GM19351 (cell line): ENCODE results near the gene AKR1B1.

Experiments used
- ATAC-seq: cut with Tn5 transposase; IDR thresholded peaks from one replicate; pipeline ENCODE4 v1.9.1; 2021; ENCODE audit warnings: mild to moderate bottlenecking, moderate library complexity; ENCODE audit not compliant: unreplicated experiment

Gene AKR1B1

GRCh38 chr7:134420424-134421125, 38.3 kb downstream of the AKR1B1 start:
- ATAC-seq: no peak

DNA sequence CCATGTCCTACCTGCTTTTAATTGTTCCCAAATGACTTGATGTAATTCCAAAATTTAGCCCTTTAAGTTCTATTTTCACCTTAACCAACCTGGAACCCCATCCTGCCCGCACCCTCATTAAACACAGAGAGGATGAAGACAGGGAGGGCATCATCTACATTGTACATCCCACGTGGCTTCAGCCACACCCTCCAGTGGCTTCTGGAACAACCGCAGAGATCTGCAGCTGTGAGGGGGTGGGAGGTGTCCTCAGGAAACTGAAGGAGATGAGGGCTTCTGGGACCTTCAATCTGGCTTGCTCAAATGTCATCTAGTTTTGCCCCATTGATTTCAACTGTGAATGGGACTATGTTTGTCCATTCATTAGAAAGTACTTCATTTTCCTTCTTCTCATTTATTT, 39.0 kb downstream of the AKR1B1 start:
- no peak for ATAC-seq

DNA sequence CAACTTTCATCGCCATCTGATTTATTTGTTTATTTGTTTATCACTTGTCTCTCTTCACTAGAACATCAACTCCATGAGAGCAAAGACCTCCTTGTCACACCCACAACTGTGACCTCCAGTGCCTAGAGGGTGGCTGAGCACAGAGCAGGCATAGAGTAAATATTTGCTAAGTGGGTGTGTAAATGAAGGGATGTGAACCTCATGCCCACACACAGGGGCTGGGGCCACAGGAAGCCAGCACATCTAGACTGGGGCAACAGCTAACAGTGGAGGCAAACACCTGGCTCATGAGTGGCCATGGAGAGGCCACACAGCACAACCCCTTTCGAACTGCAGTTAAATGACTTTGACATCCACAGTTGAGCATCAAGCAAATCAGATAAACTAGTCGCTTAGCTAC, 39.8 kb downstream of the AKR1B1 start:
- ATAC-seq: no peak

- no peak for ATAC-seq
These were observed 43.2 kb downstream of the AKR1B1 start for GRCh38 chr7:134415700-134416099.

- ATAC-seq: no peak
These were observed 44.8 kb downstream of the AKR1B1 start for GRCh38 chr7:134414109-134414508.

- ATAC-seq: no peak
These were observed 51.6 kb downstream of the AKR1B1 start for GRCh38 chr7:134407311-134407710.

DNA sequence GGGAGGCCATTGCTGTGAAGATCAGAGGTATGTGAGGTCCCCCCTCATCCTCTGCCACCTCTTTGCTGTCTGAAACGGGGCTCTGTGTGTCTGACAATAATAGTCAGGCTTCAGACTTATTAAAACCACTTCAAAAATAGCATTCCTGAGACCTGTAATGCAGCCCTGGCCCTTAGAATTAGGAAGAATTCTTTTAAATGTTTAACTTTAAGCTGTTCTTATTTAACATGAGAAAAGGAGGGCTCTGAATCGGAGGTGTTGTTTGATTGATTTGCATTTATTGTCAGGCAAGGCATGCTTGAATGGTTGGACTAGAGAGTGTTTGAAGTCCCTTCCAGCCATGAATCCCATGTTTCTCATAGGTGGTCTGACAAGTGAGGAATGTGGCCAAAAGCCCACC, 52.5 kb downstream of the AKR1B1 start:
- ATAC-seq: no peak

DNA sequence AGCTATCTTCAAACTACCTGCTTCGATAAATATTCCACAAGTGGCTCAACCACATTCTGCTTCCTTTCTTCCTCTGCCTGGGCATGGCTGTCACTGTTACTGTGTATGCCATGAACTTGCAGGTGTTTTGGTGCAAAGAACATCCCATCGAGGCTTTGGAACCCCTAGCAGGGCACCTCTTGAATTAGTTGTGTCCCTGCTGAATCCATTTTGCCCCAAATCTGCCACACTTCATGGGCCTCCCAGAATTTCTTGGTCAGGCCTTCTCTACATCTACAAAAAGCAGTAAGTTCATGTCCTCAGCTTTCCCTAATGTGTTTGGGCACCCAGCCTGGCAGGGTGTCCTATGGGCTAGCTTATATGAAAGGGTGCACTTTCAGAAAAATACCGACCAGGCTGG, 53.6 kb downstream of the AKR1B1 start:
- ATAC-seq: no peak

GRCh38 chr7:134403062-134403461, 55.8 kb downstream of the AKR1B1 start:
- no peak for ATAC-seq

DNA sequence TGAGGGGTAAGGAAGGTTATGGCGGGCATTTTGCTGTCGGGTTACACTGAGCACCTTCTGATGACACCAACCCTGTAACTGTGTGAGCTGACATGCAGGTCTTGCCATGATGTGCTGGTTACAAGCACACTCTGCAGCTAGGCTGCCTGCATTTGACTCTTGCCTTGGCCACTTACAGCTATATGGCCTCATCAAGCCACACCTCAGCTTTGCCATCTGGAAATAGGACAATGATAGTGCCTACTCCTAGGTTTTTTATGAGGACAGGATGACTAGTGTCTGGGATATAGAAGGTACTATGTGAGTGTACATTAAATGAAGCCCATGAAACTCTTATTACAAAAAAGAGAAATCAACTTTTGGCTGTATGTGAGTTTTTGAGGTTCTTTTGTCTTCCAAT, 58.0 kb downstream of the AKR1B1 start:
- no peak for ATAC-seq

GRCh38 chr7:134396031-134396430, 62.9 kb downstream of the AKR1B1 start:
- no peak for ATAC-seq

- no peak for ATAC-seq
These were observed 63.3 kb downstream of the AKR1B1 start for GRCh38 chr7:134395604-134396003.

DNA sequence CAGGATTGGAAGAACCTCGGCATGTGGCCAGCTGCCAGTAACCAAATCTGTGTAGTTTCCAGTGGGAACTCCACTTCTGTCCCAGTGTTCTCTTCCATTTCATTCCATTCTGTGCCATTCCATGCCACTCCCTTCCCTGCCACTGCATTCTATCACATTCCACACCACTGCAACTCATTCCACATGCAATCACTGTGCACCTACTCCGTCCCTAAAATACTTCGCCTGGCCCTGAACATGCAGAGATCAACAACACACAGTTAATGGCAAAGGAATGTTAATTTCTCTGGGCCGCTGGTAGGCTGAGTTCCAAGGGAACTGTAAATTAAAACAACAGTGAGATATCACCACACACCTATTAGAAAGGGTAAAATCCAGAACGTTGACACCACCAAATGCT, 64.8 kb downstream of the AKR1B1 start:
- ATAC-seq: no peak
